ENCODE results near the gene FCSK. TPM values are rescaled to one million over a fixed set of nuclear protein-coding genes. Genes with fewer than 3 reads are reported as not detected.

FCSK gene
- total RNA-seq, 4 donors from 2014 or later, result 6.9 to 21.8 (median 12.4) TPM

DNA sequence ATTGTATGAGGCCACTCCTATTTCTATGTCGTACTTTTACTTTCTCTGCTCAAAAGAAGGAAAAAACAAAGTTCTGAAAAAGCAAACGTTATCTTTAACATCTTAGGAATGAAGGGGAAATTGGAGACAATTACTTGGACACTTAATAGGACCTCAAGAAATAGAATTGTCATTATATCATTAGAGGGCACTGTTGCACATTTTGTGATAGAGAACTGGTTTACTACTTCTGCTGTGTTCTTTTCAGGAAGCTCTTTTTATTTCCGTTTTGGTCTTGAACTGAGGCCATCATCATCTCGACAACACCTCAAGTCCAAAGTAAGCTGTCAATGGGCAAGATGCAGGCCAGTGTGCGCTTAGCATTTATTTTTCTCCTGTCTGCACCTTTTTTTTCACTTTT, 54.4 kb downstream of the FCSK start:
- ATAC-seq, result no peak
- Histone ChIP-seq H3K4me3 (no peak overlapping the region), H3K36me3 (peaks cover 0 to 94% of the 10 kb centered on the region in 2 donors), H3K27me3 (no peaks in the 10 kb centered on the region), H3K27ac (no peak overlapping the region), H3K9me3 (no peaks in the 10 kb centered on the region), H3K4me1 (no peaks in the 10 kb centered on the region)
- TF ChIP-seq POLR2AphosphoS5 (IDR thresholded peaks at IDR 0.05) (no peak), EP300 (IDR thresholded peaks at IDR 0.05) (no peak), POLR2A (IDR thresholded peaks at IDR 0.05) (no peak), CTCF (IDR thresholded peaks at IDR 0.05) (no peak)
- WGBS, 2 donors (ENCODE audit: low coverage in 1 of 2), result 55 to 56% methylated on average over 3 to 5 of the region's 5 CpGs

- peaks cover 0 to 1% (median 0%) of the 10 kb centered on the region in 3 donors for H3K9me3 ChIP-seq
- no peak overlapping the region for H3K4me3 ChIP-seq
- WGBS, 2 donors (ENCODE audit: low coverage in 1 of 2), result 86 to 94% methylated on average over 1 to 3 of the region's 3 CpGs
- no peak overlapping the region for H3K27ac ChIP-seq
- TF ChIP-seq CTCF (IDR thresholded peaks at IDR 0.05), result no peak
- no peak for TF ChIP-seq POLR2A (IDR thresholded peaks at IDR 0.05)
- no peak for TF ChIP-seq EP300 (IDR thresholded peaks at IDR 0.05)
- TF ChIP-seq POLR2AphosphoS5 (IDR thresholded peaks at IDR 0.05), result no peak
- no peaks in the 10 kb centered on the region for H3K4me1 ChIP-seq
- no peak for ATAC-seq
- peaks cover 0 to 97% of the 10 kb centered on the region in 2 donors for H3K36me3 ChIP-seq
- no peaks in the 10 kb centered on the region for H3K27me3 ChIP-seq
Observed at GRCh38 chr16:70510216-70510615, 55.8 kb downstream of the FCSK start.

GRCh38 chr16:70511833-70512232, 57.4 kb downstream of the FCSK start:
- ATAC-seq, result no peak
- H3K9me3 ChIP-seq, result peaks cover 0 to 1% (median 0%) of the 10 kb centered on the region in 3 donors
- 90 to 100% methylated on average over 1 of the region's 1 CpG for WGBS, 2 donors (ENCODE audit: low coverage in 1 of 2)
- H3K4me1 ChIP-seq, result no peaks in the 10 kb centered on the region
- TF ChIP-seq EP300 (IDR thresholded peaks at IDR 0.05) (no peak), CTCF (IDR thresholded peaks at IDR 0.05) (no peak), POLR2A (IDR thresholded peaks at IDR 0.05) (no peak), POLR2AphosphoS5 (IDR thresholded peaks at IDR 0.05) (no peak)
- H3K36me3 ChIP-seq, result peaks cover 0 to 100% of the 10 kb centered on the region in 2 donors
- no peaks in the 10 kb centered on the region for H3K27me3 ChIP-seq
- H3K4me3 ChIP-seq, result no peak overlapping the region
- H3K27ac ChIP-seq, result no peak overlapping the region

GRCh38 chr16:70512456-70512855, 58.1 kb downstream of the FCSK start:
- Histone ChIP-seq H3K4me1 (no peaks in the 10 kb centered on the region), H3K9me3 (peaks cover 0 to 1% (median 0%) of the 10 kb centered on the region in 3 donors), H3K27ac (no peak overlapping the region), H3K27me3 (no peaks in the 10 kb centered on the region), H3K4me3 (no peak overlapping the region), H3K36me3 (peaks cover 0 to 100% of the 10 kb centered on the region in 2 donors)
- WGBS, 2 donors (ENCODE audit: low coverage in 1 of 2), result 73 to 81% methylated on average over 5 of the region's 5 CpGs
- no peak for ATAC-seq
- TF ChIP-seq POLR2AphosphoS5 (IDR thresholded peaks at IDR 0.05), result no peak
- no peak for TF ChIP-seq EP300 (IDR thresholded peaks at IDR 0.05)
- no peak for TF ChIP-seq POLR2A (IDR thresholded peaks at IDR 0.05)
- TF ChIP-seq CTCF (IDR thresholded peaks at IDR 0.05), result no peak

- no peak for ATAC-seq
- WGBS, 2 donors (ENCODE audit: low coverage in 1 of 2), result 75 to 90% methylated on average over 3 to 8 of the region's 8 CpGs
- TF ChIP-seq POLR2A (IDR thresholded peaks at IDR 0.05) (no peak), POLR2AphosphoS5 (IDR thresholded peaks at IDR 0.05) (no peak), CTCF (IDR thresholded peaks at IDR 0.05) (no peak), EP300 (IDR thresholded peaks at IDR 0.05) (no peak)
Observed at GRCh38 chr16:70520612-70521297, 66.4 kb downstream of the FCSK start.

More at GRCh38 chr16:70520612-70521297, 66.4 kb downstream of the FCSK start:
- Histone ChIP-seq H3K36me3 (peaks cover 0 to 38% of the 10 kb centered on the region in 2 donors), H3K27ac (no peak overlapping the region), H3K27me3 (no peaks in the 10 kb centered on the region), H3K9me3 (no peaks in the 10 kb centered on the region), H3K4me3 (no peak overlapping the region), H3K4me1 (peaks cover 0 to 30% (median 15%) of the 10 kb centered on the region in 3 donors)
